Measurements from ENCODE around the gene ATF6.
A peak's percentile ranks its signal among the peaks of the same experiment; 100 is the strongest.

ATF6 gene

GRCh38 chr1:161738627-161739287, 27.4 kb upstream of the ATF6 start:
- Mint-ChIP-seq H3K27me3 (ENCODE audit: low read depth, poor library complexity) (peaks cover 49% of the 10 kb centered on the region), H3K36me3 (ENCODE audit: low read depth) (no peaks in the 10 kb centered on the region), H3K4me1 (peaks cover 13% of the 10 kb centered on the region), H3K27ac (no peak overlapping the region), H3K9me3 (no peaks in the 10 kb centered on the region), H3K4me3 (no peak overlapping the region)
- TF ChIP-seq CTCF (IDR thresholded peaks at IDR 0.05): peak; percentile 56
- DNase-seq: peak; percentile 18

GRCh38 chr1:161739865-161740566, 26.1 kb upstream of the ATF6 start:
- H3K4me1 Mint-ChIP-seq: peaks cover 17% of the 10 kb centered on the region
- no peak for DNase-seq
- H3K27ac Mint-ChIP-seq: no peak overlapping the region
- no peaks in the 10 kb centered on the region for H3K36me3 Mint-ChIP-seq (ENCODE audit: low read depth)
- no peak for TF ChIP-seq CTCF (IDR thresholded peaks at IDR 0.05)
- peaks cover 48% of the 10 kb centered on the region for H3K27me3 Mint-ChIP-seq (ENCODE audit: low read depth, poor library complexity)
- no peaks in the 10 kb centered on the region for H3K9me3 Mint-ChIP-seq
- H3K4me3 Mint-ChIP-seq: no peak overlapping the region

GRCh38 chr1:161740921-161741320, 25.2 kb upstream of the ATF6 start:
- DNase-seq: no peak
- Mint-ChIP-seq H3K4me3 (no peak overlapping the region), H3K9me3 (no peaks in the 10 kb centered on the region), H3K4me1 (peaks cover 17% of the 10 kb centered on the region), H3K27me3 (ENCODE audit: low read depth, poor library complexity) (peaks cover 44% of the 10 kb centered on the region), H3K27ac (no peak overlapping the region), H3K36me3 (ENCODE audit: low read depth) (no peaks in the 10 kb centered on the region)
- no peak for TF ChIP-seq CTCF (IDR thresholded peaks at IDR 0.05)

DNA sequence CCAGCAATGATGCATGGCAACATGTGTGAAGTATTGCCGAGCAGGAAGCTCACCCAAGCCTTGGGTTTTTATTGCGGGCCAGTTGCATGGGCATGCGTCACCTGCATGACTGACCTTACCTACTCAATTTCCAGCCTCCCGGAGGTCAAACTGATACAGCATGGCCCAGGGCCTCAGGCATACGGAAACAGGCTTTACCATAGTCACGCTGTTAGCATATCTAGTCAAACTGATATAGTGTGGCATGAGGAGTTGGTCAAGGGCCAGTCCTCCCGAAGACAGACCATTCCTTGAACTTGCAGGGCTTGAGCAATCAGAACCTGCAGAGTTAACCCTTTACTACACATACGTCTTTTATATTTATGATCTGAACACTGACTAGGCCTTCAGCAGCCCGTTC, 22.9 kb upstream of the ATF6 start:
- Mint-ChIP-seq H3K4me1 (peaks cover 8% of the 10 kb centered on the region), H3K27ac (no peak overlapping the region), H3K4me3 (no peak overlapping the region), H3K9me3 (no peaks in the 10 kb centered on the region), H3K27me3 (ENCODE audit: low read depth, poor library complexity) (peaks cover 51% of the 10 kb centered on the region), H3K36me3 (ENCODE audit: low read depth) (no peaks in the 10 kb centered on the region)
- DNase-seq: no peak
- no peak for TF ChIP-seq CTCF (IDR thresholded peaks at IDR 0.05)

DNA sequence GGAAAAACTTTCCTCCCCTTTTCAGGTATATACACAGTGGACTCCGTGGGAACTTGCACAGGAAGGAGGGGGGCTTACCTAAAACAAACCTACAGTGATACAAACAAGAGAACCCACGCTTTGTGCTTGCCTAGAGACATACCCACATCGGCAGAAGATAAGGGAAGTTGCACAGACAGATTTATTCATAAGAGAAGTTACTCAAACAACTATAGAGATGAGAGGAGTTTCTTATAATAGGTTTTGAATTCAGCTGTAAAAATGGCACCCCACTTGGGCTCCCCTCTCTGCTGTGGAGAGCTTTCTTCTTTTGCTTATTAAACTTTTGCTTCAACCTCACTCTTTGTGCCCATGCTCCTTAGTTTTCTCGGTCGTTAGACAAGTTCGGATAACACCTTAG, 18.3 kb upstream of the ATF6 start:
- H3K27me3 Mint-ChIP-seq (ENCODE audit: low read depth, poor library complexity): peaks cover 34% of the 10 kb centered on the region
- DNase-seq: no peak

More for the DNA sequence above, 18.3 kb upstream of the ATF6 start:
- H3K4me1 Mint-ChIP-seq: peaks cover 31% of the 10 kb centered on the region
- no peaks in the 10 kb centered on the region for H3K9me3 Mint-ChIP-seq
- peaks cover 18% of the 10 kb centered on the region for H3K36me3 Mint-ChIP-seq (ENCODE audit: low read depth)
- no peak overlapping the region for H3K4me3 Mint-ChIP-seq
- TF ChIP-seq CTCF (IDR thresholded peaks at IDR 0.05): no peak
- H3K27ac Mint-ChIP-seq: no peak overlapping the region

Data from nephron progenitor cell (in vitro differentiated cells).